K562 (cell line): ENCODE results near the gene ASCC1. TPM values are rescaled to one million over a fixed set of nuclear protein-coding genes. Genes with fewer than 3 reads are reported as not detected.
A peak's percentile ranks its signal among the peaks of the same experiment; 100 is the strongest.

Experiments
- CEBPB ChIP-seq: fragments of 450-650 bp; IDR thresholded peaks from 2 replicates; pipeline ENCODE4 v1.6.1; 2016; ENCODE audit warnings: missing genetic modification characterization, missing compliant biosample characterization
- GABPB1 ChIP-seq: sonication (generic); formaldehyde crosslinking; IDR thresholded peaks from 2 replicates; pipeline ENCODE4 v1.8.0; 2022; ENCODE audit warnings: mild to moderate bottlenecking, missing genetic modification reagents
- GABPB2 ChIP-seq: fragments of 250-450 bp; sonication (Bioruptor Pico); conservative IDR thresholded peaks from 2 replicates; pipeline ENCODE4 v1.5.1; 2021; ENCODE audit warnings: mild to moderate bottlenecking
- TCF15 ChIP-seq: fragments of 250-450 bp; sonication (Bioruptor Pico); IDR thresholded peaks from 2 replicates; pipeline ENCODE4 v1.8.0; 2022; ENCODE audit warnings: moderate library complexity, mild to moderate bottlenecking, inconsistent platforms
- YBX1 ChIP-seq: fragments of 450-650 bp; IDR thresholded peaks from 2 replicates; pipeline ENCODE4 v1.7.1; 2016; ENCODE audit warnings: mild to moderate bottlenecking
- ZBTB1 ChIP-seq: sonication (generic); formaldehyde crosslinking; IDR thresholded peaks from 2 replicates; pipeline ENCODE4 v1.8.1; 2023; ENCODE audit warnings: missing genetic modification reagents, low read depth, mild to moderate bottlenecking, borderline replicate concordance
- ZNF407 ChIP-seq: fragments of 450-650 bp; IDR thresholded peaks from 2 replicates; pipeline ENCODE4 v1.6.1; 2016; ENCODE audit warnings: low read depth
- ZNF518B ChIP-seq: fragments of 250-450 bp; sonication (Bioruptor Pico); IDR thresholded peaks from 2 replicates; pipeline ENCODE4 v1.5.0; 2021; ENCODE audit warnings: mild to moderate bottlenecking, moderate library complexity
- polyA plus RNA-seq, 8 experiments: library from polyadenylated mRNA; depleted of rRNA in 4 of 8; stranded (reverse) in 5 of 8; unstranded in 3 of 8; fragments of >200 nt; fragmentation: Nextera tagmentation in 2 of 8; fragmentation: Illumina TruSeq in 1 of 8; extraction: Ambion mirVana in 2 of 8; extraction: Trizol in 1 of 8; gene quantifications; 2 replicates each; pipeline versions ENCODE4 v1.2.1 to v1.2.3, GENCODE V29; 2011 to 2014; ENCODE audit warnings: inconsistent platforms in 1 of 8, missing spikeins in 1 of 8
- total RNA-seq, 7 experiments: library from RNA; depleted of rRNA in 6 of 7; stranded (reverse); fragments of >200 nt in 6 of 7; fragmentation: Illumina TruSeq in 2 of 7; extraction: Trizol in 2 of 7; gene quantifications; 2 replicates each; pipeline versions ENCODE4 v1.2.1 to v1.2.3, GENCODE V29; 2011 to 2021; ENCODE audit warnings: low replicate concordance in 1 of 7
- TF ChIP-seq, protein P1 (sequence below): fragments of 250-450 bp; sonication (Bioruptor Pico); IDR thresholded peaks from 2 replicates; pipeline ENCODE4 v1.4.0; 2020

The ASCC1 gene
- total and polyA plus RNA-seq, 9 of the 15 experiments (the other 6 are each of a cell fraction or from before 2014, with no cell fraction given) = 31.7 to 73.3 (median 52.8) TPM

GRCh38 chr10:72245949-72246525 is 30.0 kb upstream of the ASCC1 start (continued):
- no peak for TF ChIP-seq ZNF407
- no peak for TF ChIP-seq YBX1
- no peak for TF ChIP-seq GABPB1 (CRISPR knock-in tag)
- no peak for TF ChIP-seq CEBPB (tag)
- TF ChIP-seq GABPB2 (CRISPR knock-in tag) = no peak
- TF ChIP-seq, protein P1, sequence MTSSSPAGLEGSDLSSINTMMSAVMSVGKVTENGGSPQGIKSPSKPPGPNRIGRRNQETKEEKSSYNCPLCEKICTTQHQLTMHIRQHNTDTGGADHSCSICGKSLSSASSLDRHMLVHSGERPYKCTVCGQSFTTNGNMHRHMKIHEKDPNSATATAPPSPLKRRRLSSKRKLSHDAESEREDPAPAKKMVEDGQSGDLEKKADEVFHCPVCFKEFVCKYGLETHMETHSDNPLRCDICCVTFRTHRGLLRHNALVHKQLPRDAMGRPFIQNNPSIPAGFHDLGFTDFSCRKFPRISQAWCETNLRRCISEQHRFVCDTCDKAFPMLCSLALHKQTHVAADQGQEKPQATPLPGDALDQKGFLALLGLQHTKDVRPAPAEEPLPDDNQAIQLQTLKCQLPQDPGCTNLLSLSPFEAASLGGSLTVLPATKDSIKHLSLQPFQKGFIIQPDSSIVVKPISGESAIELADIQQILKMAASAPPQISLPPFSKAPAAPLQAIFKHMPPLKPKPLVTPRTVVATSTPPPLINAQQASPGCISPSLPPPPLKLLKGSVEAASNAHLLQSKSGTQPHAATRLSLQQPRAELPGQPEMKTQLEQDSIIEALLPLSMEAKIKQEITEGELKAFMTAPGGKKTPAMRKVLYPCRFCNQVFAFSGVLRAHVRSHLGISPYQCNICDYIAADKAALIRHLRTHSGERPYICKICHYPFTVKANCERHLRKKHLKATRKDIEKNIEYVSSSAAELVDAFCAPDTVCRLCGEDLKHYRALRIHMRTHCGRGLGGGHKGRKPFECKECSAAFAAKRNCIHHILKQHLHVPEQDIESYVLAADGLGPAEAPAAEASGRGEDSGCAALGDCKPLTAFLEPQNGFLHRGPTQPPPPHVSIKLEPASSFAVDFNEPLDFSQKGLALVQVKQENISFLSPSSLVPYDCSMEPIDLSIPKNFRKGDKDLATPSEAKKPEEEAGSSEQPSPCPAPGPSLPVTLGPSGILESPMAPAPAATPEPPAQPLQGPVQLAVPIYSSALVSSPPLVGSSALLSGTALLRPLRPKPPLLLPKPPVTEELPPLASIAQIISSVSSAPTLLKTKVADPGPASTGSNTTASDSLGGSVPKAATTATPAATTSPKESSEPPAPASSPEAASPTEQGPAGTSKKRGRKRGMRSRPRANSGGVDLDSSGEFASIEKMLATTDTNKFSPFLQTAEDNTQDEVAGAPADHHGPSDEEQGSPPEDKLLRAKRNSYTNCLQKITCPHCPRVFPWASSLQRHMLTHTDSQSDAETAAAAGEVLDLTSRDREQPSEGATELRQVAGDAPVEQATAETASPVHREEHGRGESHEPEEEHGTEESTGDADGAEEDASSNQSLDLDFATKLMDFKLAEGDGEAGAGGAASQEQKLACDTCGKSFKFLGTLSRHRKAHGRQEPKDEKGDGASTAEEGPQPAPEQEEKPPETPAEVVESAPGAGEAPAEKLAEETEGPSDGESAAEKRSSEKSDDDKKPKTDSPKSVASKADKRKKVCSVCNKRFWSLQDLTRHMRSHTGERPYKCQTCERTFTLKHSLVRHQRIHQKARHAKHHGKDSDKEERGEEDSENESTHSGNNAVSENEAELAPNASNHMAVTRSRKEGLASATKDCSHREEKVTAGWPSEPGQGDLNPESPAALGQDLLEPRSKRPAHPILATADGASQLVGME (CRISPR knock-in tag) = no peak
- TF ChIP-seq ZNF518B = no peak
- 0 out of 2 replicates have a peak, but pooled peaks have one; percentile 49 for TF ChIP-seq ZBTB1 (CRISPR knock-in tag)
- peak; percentile 10; the same call in 1 of the 2 replicates for TF ChIP-seq TCF15 (CRISPR knock-in tag)
